ENCODE measurements around the gene ACP3. TPM values are rescaled to one million over a fixed set of nuclear protein-coding genes. Genes with fewer than 3 reads are reported as not detected.
"Not testable (repeated sequence)": the region's sequence is repeated elsewhere in the genome, so short reads cannot be mapped to it uniquely, and the experiment has no call there.

Gene ACP3
- total and polyA plus RNA-seq, 2 of the 13 experiments (the other 11 are each of a cell fraction or from before 2014, with no cell fraction given): not detected

GRCh38 chr3:132386259-132386658, 69.1 kb downstream of the ACP3 start:
- H2AFZ ChIP-seq (ENCODE audit: low read length): no peak overlapping the region
- TF ChIP-seq ASH2L (IDR thresholded peaks at IDR 0.05; ENCODE audit: insufficient read length, low read depth, low read length) (no peak), ZBTB1 (CRISPR knock-in tag; IDR thresholded peaks at IDR 0.05; ENCODE audit: borderline replicate concordance) (no peak), SRF (IDR thresholded peaks at IDR 0.05; ENCODE audit: low read depth, low read length) (no peak), ZNF160 (CRISPR knock-in tag; IDR thresholded peaks at IDR 0.05) (no peak), SRSF1 (optimal IDR thresholded peaks at IDR 0.05; ENCODE audit: low read depth, low read length) (no peak), MAF1 (CRISPR knock-in tag; IDR thresholded peaks at IDR 0.05; ENCODE audit: borderline replicate concordance) (no peak), KDM2A (CRISPR knock-in tag; IDR thresholded peaks at IDR 0.05; ENCODE audit: borderline replicate concordance, low read depth) (no peak), SMYD3 (CRISPR knock-in tag; IDR thresholded peaks at IDR 0.05) (no peak), ETV5 (CRISPR knock-in tag; IDR thresholded peaks at IDR 0.05; ENCODE audit: borderline replicate concordance) (no peak), HDAC2 (CRISPR knock-in tag; IDR thresholded peaks at IDR 0.05) (no peak), ZNF879 (CRISPR knock-in tag; IDR thresholded peaks at IDR 0.05) (no peak), RBM22 (optimal IDR thresholded peaks at IDR 0.05; ENCODE audit: low read length) (no peak), ZNF672 (CRISPR knock-in tag; IDR thresholded peaks at IDR 0.05) (no peak), ZNF326 (CRISPR knock-in tag; IDR thresholded peaks at IDR 0.05; ENCODE audit: borderline replicate concordance) (no peak), NFRKB (IDR thresholded peaks at IDR 0.05) (no peak)
- TF ChIP-seq, protein P1, sequence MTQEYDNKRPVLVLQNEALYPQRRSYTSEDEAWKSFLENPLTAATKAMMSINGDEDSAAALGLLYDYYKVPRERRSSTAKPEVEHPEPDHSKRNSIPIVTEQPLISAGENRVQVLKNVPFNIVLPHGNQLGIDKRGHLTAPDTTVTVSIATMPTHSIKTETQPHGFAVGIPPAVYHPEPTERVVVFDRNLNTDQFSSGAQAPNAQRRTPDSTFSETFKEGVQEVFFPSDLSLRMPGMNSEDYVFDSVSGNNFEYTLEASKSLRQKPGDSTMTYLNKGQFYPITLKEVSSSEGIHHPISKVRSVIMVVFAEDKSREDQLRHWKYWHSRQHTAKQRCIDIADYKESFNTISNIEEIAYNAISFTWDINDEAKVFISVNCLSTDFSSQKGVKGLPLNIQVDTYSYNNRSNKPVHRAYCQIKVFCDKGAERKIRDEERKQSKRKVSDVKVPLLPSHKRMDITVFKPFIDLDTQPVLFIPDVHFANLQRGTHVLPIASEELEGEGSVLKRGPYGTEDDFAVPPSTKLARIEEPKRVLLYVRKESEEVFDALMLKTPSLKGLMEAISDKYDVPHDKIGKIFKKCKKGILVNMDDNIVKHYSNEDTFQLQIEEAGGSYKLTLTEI (CRISPR knock-in tag; conservative IDR thresholded peaks at IDR 0.05): no peak
- TF ChIP-seq, protein P2, sequence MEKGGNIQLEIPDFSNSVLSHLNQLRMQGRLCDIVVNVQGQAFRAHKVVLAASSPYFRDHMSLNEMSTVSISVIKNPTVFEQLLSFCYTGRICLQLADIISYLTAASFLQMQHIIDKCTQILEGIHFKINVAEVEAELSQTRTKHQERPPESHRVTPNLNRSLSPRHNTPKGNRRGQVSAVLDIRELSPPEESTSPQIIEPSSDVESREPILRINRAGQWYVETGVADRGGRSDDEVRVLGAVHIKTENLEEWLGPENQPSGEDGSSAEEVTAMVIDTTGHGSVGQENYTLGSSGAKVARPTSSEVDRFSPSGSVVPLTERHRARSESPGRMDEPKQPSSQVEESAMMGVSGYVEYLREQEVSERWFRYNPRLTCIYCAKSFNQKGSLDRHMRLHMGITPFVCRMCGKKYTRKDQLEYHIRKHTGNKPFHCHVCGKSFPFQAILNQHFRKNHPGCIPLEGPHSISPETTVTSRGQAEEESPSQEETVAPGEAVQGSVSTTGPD (CRISPR knock-in tag; IDR thresholded peaks at IDR 0.05): no peak
- H3K79me2 ChIP-seq (ENCODE audit: insufficient read depth, low read length): no peaks in the 10 kb centered on the region
- H3K4me1 ChIP-seq (ENCODE audit: insufficient read depth, low read length): peaks cover 12% of the 10 kb centered on the region; the same call in 1 of the 2 replicates
- ChIA-PET POLR2A (no interaction called here), CTCF (ENCODE audit: low intra/inter-chr PET ratio, low total read pairs) (no interaction called here)
- H3K4me2 ChIP-seq (ENCODE audit: low read depth, low read length): no peak overlapping the region
- in situ Hi-C loops (cut with HindIII; ENCODE audit: extremely low pct_ligation_motif_present, low pct_unique_long_range_greater_than_20kb): no loop called here
- H3K4me3 ChIP-seq (replicated peaks in 1 of 3; ENCODE audit: insufficient read depth in 1 of 3, low read depth in 2 of 3, low read length in 3 of 3): no peak overlapping the region
- FAIRE-seq (no peak), ATAC-seq (no peak), DNase-seq (ENCODE audit: low spot score) (no peak)
- no peak overlapping the region for H3K9ac ChIP-seq (ENCODE audit: insufficient read depth, low read depth, low read length)
- no peaks in the 10 kb centered on the region for H3K9me3 ChIP-seq (ENCODE audit: low read length)
- intact Hi-C loops (cut with micrococcal nuclease; ENCODE audit: unreplicated experiment): no loop called here
- no peak overlapping the region for H3K27ac ChIP-seq (ENCODE audit: extremely low read length, insufficient read depth, low read length)
- no peaks in the 10 kb centered on the region for H4K20me1 ChIP-seq (ENCODE audit: insufficient read depth, low read length)
- H3K27me3 ChIP-seq (ENCODE audit: control insufficient read depth in 1 of 2, insufficient read depth in 2 of 2, low read length in 2 of 2): no peaks in the 10 kb centered on the region
- no peaks in the 10 kb centered on the region for H3K36me3 ChIP-seq (replicated peaks in 1 of 2; ENCODE audit: control insufficient read depth in 1 of 2, insufficient read depth in 2 of 2, low read length in 2 of 2)
- WGBS (ENCODE audit: low lambda C conversion rate): 43% methylated on average over 8 of the region's 8 CpGs
- no TSS peak for BruUV-seq (replicated peaks)

GRCh38 chr3:132392675-132393074, 75.5 kb downstream of the ACP3 start:
- in situ Hi-C loops (cut with HindIII; ENCODE audit: extremely low pct_ligation_motif_present, low pct_unique_long_range_greater_than_20kb); H3K79me2 ChIP-seq (ENCODE audit: insufficient read depth, low read length); H3K4me1 ChIP-seq (ENCODE audit: insufficient read depth, low read length); ATAC-seq; H3K27ac ChIP-seq (ENCODE audit: extremely low read length, insufficient read depth, low read length); POLR2A ChIA-PET; BruUV-seq (replicated peaks); H3K4me3 ChIP-seq (replicated peaks in 1 of 3; ENCODE audit: insufficient read depth in 1 of 3, low read depth in 2 of 3, low read length in 3 of 3); H4K20me1 ChIP-seq (ENCODE audit: insufficient read depth, low read length); H2AFZ ChIP-seq (ENCODE audit: low read length); H3K27me3 ChIP-seq (ENCODE audit: control insufficient read depth in 1 of 2, insufficient read depth in 2 of 2, low read length in 2 of 2); FAIRE-seq; H3K36me3 ChIP-seq (replicated peaks in 1 of 2; ENCODE audit: control insufficient read depth in 1 of 2, insufficient read depth in 2 of 2, low read length in 2 of 2); CTCF ChIA-PET (ENCODE audit: low intra/inter-chr PET ratio, low total read pairs); H3K9me3 ChIP-seq (ENCODE audit: low read length); DNase-seq (ENCODE audit: low spot score); H3K9ac ChIP-seq (ENCODE audit: insufficient read depth, low read depth, low read length); H3K4me2 ChIP-seq (ENCODE audit: low read depth, low read length); intact Hi-C loops (cut with micrococcal nuclease; ENCODE audit: unreplicated experiment): not testable (repeated sequence)
- WGBS (ENCODE audit: low lambda C conversion rate): 7% methylated on average over 1 of the region's 1 CpG

All from HepG2 (cell line).